Stimulated activated CD8-positive, alpha-beta memory T cell treated with anti-CD3 and anti-CD28 coated beads, Interleukin-7, amount 100 ng/mL, for 48 hours (primary cell): ENCODE measurements around the gene FMN2.

Source experiments
- DNase-seq, 2 donors: peaks; one replicate each; pipeline ENCODE4 v3.0.0-alpha.2; 2020; ENCODE audit warnings: low read depth in 1 of 2; ENCODE audit errors: extremely low read depth in 1 of 2

FMN2 gene

GRCh38 chr1:240096974-240097373 is 5.3 kb downstream of the FMN2 start:
- no peak for DNase-seq

GRCh38 chr1:240098534-240098933 is 6.9 kb downstream of the FMN2 start:
- no peak for DNase-seq

GRCh38 chr1:240099329-240099728 is 7.6 kb downstream of the FMN2 start:
- no peak for DNase-seq

DNA sequence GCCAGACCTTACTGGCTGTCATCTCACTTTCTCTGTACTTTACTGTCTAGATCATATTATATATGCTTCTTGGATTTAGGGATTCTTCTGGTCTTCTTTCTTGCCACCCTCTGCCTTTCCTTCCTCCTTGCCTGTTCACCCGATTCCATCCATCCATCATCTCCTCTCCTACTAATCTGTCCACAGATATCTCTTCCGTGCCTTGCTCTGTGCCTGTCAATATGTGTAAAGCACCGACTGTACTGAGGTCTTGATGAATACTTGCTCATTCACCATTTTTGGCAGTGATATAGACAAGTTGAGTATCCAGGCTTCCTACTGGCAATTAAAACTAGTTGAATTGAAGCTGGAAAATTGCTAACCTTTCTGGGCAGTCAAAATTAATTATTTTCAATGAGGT is 8.1 kb downstream of the FMN2 start:
- DNase-seq = no peak

GRCh38 chr1:240100371-240100934 is 8.8 kb downstream of the FMN2 start:
- no peak for DNase-seq

DNA sequence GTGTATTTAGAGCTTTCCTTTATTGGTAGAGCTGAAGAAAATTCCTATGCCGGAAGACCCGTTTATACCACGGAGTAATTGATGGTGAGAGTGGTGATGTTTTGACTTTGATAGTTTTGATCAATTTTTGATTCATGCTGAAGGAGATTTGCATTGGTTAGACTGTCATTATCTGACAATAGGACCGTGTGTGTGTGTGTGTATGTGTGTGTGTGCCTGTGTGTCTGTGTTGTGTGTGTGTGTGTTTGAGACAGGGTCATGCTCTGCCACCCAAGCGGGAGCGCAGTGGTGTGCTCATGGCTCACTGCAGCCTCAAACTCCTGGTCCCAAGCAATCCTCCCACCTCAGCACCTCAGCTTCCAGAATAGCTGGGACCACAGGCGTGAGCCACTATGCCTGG is 9.6 kb downstream of the FMN2 start:
- no peak for DNase-seq

DNA sequence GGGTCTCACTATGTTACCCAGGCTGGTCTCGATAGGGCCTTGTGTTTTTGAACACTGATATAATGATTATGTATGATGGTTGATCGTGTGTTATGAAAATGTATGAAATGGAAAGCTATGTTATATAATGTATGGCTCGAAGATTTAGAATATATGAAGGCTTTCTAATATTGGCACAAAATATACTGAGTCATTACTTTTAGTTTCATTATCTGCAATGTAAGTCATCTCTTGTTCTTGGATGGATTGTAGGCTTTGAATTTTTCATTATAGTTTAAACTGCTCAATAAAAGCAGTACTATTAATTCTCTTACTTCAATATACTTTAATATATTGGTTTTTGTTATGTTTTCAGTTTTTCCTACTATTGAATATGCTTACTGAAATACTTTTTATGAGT is 10.1 kb downstream of the FMN2 start:
- no peak for DNase-seq

DNA sequence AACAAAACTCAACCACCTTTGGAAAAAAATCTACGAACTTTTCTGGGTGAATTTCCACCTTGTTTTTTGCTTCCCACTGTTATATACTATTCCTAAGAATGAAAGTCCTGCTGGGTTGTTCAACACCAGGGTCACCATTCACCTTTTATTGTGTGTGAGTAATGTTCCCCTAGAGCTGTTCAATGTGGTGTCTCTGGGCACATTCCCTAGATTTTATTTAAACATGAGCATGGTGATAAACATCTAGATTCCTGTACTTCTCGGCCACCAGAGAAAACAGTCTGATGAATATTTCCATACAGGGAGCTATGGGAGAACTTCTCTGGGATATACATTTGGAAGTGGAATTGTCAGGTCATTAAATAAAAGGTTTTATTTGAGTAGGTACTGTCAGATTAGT is 13.0 kb downstream of the FMN2 start:
- DNase-seq = no peak

DNA sequence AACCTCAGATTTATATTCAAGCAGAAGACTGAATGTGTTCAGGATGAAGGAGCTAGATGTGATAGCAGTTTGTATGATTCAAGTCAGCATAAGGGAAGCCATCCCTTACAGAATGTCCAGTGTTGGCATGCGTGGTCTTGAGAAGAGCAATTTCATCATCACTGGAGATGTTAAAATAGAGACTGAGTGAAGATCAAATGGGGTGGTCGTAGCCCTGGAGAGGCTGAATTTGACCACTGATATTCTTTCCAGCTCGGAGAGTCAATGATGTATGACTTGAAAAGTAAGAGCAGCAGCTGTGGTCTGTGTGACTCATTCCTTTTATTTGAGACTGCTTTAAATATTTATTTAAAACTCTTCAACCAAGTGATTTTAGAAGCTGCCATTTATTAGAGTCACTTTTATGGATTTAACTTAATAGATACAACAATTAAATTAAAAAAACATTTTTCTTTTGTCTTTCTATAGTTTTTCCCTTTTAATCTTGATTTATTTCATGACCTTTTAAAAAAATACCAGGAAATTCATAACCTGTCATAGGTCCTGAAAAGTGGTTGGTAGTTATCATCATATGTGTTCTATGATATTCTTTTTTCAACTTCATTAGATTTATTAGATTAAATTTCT is 15.5 kb downstream of the FMN2 start:
- DNase-seq = no peak

- no peak for DNase-seq
Measured at GRCh38 chr1:240109130-240109529, 17.4 kb downstream of the FMN2 start.

DNA sequence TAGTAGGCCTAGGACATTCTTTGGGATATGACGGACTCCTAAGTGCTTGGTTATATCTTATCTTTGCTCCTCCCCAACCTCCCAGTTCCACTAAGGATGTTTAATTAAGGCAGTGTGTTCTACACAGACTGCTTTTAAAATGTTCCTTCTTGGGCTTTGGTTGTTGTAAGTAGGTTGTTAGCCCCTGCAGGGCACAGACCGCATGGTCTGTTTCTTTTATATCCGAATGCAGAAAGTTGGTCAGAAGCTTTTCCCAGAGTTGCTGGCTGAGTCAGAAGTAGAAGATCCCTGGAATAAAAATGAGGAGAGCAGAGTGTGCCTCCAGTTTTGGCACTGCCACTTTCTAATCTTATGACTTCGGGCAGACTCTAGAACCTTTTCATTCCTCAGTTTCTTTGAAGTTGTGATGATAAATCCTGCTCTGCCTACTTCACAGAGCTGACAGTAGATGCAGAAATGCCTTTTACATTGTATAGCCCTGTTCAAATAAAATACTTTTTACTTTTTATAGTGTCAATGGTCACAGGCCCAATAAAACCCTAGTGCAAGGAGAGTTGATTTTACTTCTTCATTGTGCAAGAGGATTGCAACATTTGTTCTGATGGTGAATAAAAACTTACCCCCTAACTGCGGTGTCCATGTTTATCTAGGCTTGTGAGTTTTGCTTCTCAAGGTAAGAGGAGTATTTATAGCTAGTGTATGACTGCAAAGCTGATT is 18.4 kb downstream of the FMN2 start:
- DNase-seq = no peak

DNA sequence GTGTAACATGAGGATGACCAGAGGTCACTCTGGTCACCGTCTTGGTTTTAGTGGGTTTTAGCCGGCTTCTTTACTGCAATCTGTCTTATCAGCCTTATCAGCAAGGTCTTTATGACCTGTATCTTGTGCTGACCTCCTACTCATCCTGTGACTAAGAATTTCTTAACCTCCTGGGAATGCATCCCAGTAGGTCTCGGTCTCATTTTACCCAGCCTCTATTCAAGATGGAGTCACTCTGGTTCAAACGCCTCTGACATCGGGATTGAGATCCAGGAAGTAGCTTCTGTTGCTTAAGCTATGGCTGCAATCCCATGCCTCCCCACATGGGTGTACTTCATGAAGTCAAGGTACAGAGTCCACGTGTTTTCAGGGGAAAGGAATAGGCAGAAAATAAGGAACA is 19.9 kb downstream of the FMN2 start:
- no peak for DNase-seq

DNA sequence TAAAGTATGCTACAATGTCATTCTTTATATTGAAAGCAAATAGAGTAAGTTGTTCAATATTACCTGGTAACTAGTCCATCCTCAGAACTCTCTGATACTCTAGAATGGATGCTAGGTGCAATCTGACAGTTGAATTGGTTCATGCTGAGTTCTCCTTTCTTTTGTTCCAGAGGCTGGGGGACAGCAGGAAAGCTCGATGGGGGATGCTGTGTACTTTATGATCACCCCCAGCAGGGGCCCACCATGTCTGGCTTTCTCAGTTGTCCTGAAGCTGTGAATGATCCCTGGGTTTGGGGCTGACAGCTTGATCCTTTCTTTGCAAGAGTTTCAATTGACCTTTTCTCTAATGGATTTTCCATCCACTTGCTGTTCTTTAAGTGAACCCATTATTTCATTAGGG is 22.5 kb downstream of the FMN2 start:
- DNase-seq = no peak

GRCh38 chr1:240115831-240116230 is 24.1 kb downstream of the FMN2 start:
- no peak for DNase-seq

GRCh38 chr1:240116831-240117769 is 25.4 kb downstream of the FMN2 start:
- no peak for DNase-seq

GRCh38 chr1:240117930-240118329 is 26.2 kb downstream of the FMN2 start:
- no peak for DNase-seq

DNA sequence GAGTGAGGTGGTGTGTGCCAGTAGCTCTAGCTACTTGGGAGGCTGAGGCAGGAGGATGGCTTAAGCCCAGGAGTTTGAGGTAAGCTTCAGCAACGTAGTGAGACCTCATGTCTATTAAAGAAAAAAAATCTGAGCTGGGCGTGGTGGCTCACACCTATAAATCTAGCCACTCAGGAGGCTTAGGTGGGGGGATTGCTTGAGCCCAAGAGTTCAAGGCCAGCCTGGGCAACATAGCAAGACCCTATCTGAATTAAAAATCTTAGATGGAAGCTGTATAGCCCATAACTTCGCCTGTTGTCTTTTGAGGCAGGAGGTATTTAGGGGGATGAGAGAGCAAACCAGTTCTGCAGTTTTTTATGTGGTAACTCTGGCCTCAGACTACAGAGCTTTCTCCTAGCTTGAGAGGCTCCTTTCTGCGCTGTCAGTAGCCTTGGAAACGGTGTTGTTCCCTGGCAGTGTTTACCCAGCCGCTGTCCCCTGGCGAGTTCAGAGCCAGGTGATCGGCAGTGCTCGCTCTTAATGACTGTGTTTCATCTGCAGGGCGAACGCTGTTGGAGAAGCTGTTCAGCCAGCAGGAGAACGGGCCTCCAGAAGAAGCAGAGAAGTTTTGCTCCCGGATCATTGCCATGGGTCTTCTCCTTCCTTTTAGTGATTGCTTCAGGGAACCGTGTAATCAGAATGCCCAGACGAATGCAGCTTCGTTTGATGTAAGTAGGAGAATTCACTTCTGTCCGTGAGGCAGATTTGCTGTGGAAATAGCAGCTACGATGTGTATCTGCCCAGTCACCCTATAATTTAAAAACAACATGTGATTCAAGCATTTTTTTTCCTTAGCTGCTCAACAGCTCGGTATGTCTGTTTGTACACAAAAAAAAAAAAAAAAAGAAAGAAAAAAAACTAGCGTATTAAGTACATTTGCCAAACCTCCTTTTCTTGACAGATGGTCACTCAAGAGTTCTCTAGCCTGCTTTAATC is 31.2 kb downstream of the FMN2 start:
- no peak for DNase-seq

- no peak for DNase-seq
Measured at GRCh38 chr1:240126821-240127220, 35.1 kb downstream of the FMN2 start.

- DNase-seq = no peak
Measured at GRCh38 chr1:240128366-240128765, 36.7 kb downstream of the FMN2 start.

DNA sequence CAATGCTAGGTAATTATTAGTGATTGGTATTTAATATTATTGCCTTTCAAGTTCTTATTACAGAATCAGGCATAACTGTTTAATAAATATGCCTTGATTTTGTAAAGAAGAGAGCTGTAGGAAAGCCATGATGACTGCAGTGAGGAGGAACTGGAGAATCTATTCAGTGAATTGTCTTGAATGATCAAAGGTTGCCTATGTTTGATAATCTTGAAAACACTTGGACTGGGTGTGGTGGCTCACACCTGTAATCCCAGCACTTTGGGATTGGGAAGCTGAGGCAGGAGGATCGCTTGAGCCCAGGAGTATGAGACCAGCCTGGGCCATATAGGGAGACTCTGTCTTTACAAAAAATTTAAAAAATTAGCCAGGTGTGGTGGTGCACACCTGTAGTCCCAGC is 42.4 kb downstream of the FMN2 start:
- no peak for DNase-seq
